ENCODE measurements around the gene RAB32.

GRCh38 chr6:146547889-146548288 lies 4.3 kb downstream of the RAB32 start:
- TF ChIP-seq CTCF (IDR thresholded peaks at IDR 0.05) (no peak), POLR2AphosphoS5 (IDR thresholded peaks at IDR 0.05; ENCODE audit: low read depth, low read length) (no peak), PBX3 (IDR thresholded peaks at IDR 0.05) (no peak), REST (IDR thresholded peaks at IDR 0.05; ENCODE audit: low read depth, low read length) (no peak)
